ENCODE measurements around the gene GFOD1. TPM values are rescaled to one million over a fixed set of nuclear protein-coding genes. Genes with fewer than 3 reads are reported as not detected.

Gene GFOD1
- total and polyA plus RNA-seq, 2 of the 4 experiments (the other 2 are of a cell fraction), result 1.8 to 3.4 TPM

DNA sequence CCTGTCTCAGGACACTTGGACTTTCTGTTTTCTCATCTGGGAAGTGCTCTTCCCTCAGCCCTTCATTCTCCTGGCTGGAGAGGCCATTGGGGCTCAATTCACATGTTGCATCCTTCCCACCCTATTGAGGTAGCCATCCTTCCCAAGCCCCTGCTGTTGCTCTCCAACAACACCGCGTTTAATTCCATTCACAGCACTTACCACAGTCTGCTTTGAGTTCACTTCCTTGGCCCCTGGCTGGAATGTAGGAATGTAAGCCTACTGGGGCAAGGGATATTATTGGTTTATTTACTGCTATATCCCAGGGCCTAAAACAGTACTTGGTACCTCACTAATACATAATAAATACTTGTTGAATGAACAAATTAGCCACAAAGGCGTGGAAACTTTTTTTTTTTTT is 6.7 kb upstream of the GFOD1 start:
- H2BK15ac ChIP-seq (ENCODE audit: low read depth, low read length), result no peak overlapping the region
- no peak overlapping the region for H2AFZ ChIP-seq (replicated peaks; ENCODE audit: low read length, poor library complexity)
- dilution Hi-C loops (cut with HindIII; ENCODE audit: low sequenced_read_pairs, unreplicated experiment) (no loop called here), intact Hi-C loops (cut with micrococcal nuclease) (no loop called here), in situ Hi-C loops (cut with MboI; ENCODE audit: low sequenced_read_pairs) (no loop called here)
- ChIA-PET POLR2A (ENCODE audit: unreplicated experiment) (no interaction called here), CTCF (no interaction called here)
- TF ChIP-seq FOS (IDR thresholded peaks at IDR 0.05; ENCODE audit: low read depth, low read length) (no peak), SMC3 (IDR thresholded peaks at IDR 0.05; ENCODE audit: low read depth, low read length) (no peak), MXI1 (IDR thresholded peaks at IDR 0.05; ENCODE audit: borderline replicate concordance, low read depth, low read length) (no peak), MAZ (IDR thresholded peaks at IDR 0.05; ENCODE audit: borderline replicate concordance, low read depth, low read length) (no peak), CEBPB (IDR thresholded peaks at IDR 0.05; ENCODE audit: low read depth, low read length) (no peak), RFX5 (IDR thresholded peaks at IDR 0.05; ENCODE audit: low read depth, low read length) (no peak), RCOR1 (IDR thresholded peaks at IDR 0.05; ENCODE audit: insufficient replicate concordance, low read length) (no peak), USF2 (IDR thresholded peaks at IDR 0.05; ENCODE audit: low read depth, low read length) (no peak), BHLHE40 (IDR thresholded peaks at IDR 0.05; ENCODE audit: low read depth, low read length) (no peak), NFE2L2 (IDR thresholded peaks at IDR 0.05; ENCODE audit: low read depth, low read length) (no peak), MAFK (IDR thresholded peaks at IDR 0.05; ENCODE audit: low read depth, low read length) (no peak), RAD21 (IDR thresholded peaks at IDR 0.05; ENCODE audit: low read length) (no peak), POLR2A (IDR thresholded peaks at IDR 0.05; ENCODE audit: low read depth, low read length) (no peak), CHD1 (IDR thresholded peaks at IDR 0.05; ENCODE audit: low read depth, low read length) (no peak), ELK1 (IDR thresholded peaks at IDR 0.05; ENCODE audit: borderline replicate concordance, low read depth, low read length) (no peak)
- TF ChIP-seq, protein P1, sequence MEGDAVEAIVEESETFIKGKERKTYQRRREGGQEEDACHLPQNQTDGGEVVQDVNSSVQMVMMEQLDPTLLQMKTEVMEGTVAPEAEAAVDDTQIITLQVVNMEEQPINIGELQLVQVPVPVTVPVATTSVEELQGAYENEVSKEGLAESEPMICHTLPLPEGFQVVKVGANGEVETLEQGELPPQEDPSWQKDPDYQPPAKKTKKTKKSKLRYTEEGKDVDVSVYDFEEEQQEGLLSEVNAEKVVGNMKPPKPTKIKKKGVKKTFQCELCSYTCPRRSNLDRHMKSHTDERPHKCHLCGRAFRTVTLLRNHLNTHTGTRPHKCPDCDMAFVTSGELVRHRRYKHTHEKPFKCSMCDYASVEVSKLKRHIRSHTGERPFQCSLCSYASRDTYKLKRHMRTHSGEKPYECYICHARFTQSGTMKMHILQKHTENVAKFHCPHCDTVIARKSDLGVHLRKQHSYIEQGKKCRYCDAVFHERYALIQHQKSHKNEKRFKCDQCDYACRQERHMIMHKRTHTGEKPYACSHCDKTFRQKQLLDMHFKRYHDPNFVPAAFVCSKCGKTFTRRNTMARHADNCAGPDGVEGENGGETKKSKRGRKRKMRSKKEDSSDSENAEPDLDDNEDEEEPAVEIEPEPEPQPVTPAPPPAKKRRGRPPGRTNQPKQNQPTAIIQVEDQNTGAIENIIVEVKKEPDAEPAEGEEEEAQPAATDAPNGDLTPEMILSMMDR (conservative IDR thresholded peaks at IDR 0.05; ENCODE audit: low read depth, low read length), result no peak
- no peak overlapping the region for H2BK20ac ChIP-seq (ENCODE audit: low read depth, low read length)
- H3K18ac ChIP-seq (ENCODE audit: low read depth, low read length), result no peak overlapping the region
- no peaks in the 10 kb centered on the region for H3K9me3 ChIP-seq (ENCODE audit: control insufficient read depth, insufficient read depth, low read length)
- H4K20me1 ChIP-seq (ENCODE audit: insufficient read depth, low read length), result no peaks in the 10 kb centered on the region
- no peak overlapping the region for H2AK5ac ChIP-seq (ENCODE audit: low read depth, low read length)
- peak; percentile 72 for ATAC-seq (ENCODE audit: low read depth)
- no CpG with 5 or more reads among the region's 3 CpGs for WGBS, 2 experiments (ENCODE audit: extremely low coverage in 2 of 2, insufficient read length in 1 of 2)
- H2BK120ac ChIP-seq (ENCODE audit: low read depth, low read length), result no peak overlapping the region
- H3K56ac ChIP-seq (ENCODE audit: extremely low read depth, insufficient read depth, low read length), result no peak overlapping the region
- H3K4me1 ChIP-seq (ENCODE audit: control insufficient read depth, insufficient read depth, low read length), result peaks cover 4% of the 10 kb centered on the region
- no peak overlapping the region for H4K8ac ChIP-seq (ENCODE audit: low read depth in 2 of 2, low read length in 2 of 2)
- no peak overlapping the region for H3K9ac ChIP-seq (ENCODE audit: low read depth, low read length)
- BruUV-seq (replicated peaks), result no TSS peak
- H2BK5ac ChIP-seq (ENCODE audit: low read depth, low read length, poor library complexity, severe bottlenecking), result no peak overlapping the region
- no peak overlapping the region; the same call in 1 of the 2 replicates for H4K5ac ChIP-seq (ENCODE audit: low read depth, low read length)
- no peak overlapping the region for H3K4me3 ChIP-seq (ENCODE audit: insufficient read depth, low read depth, low read length)
- H3K79me1 ChIP-seq (ENCODE audit: low read depth in 1 of 2, low read length in 2 of 2), result no peaks in the 10 kb centered on the region
- no peaks in the 10 kb centered on the region for H3K27me3 ChIP-seq (ENCODE audit: control insufficient read depth, insufficient read depth, low read length)
- H2AK9ac ChIP-seq (replicated peaks; ENCODE audit: low read depth, low read length, poor library complexity), result no peak overlapping the region
- H3K27ac ChIP-seq (ENCODE audit: insufficient read depth, low read length), result no peak overlapping the region
- no peak overlapping the region for H4K91ac ChIP-seq (ENCODE audit: insufficient read depth, low read depth, low read length)
- DNase-seq, result no peak
- H3K9me1 ChIP-seq (ENCODE audit: insufficient read depth, low read length), result peaks cover 7% of the 10 kb centered on the region; the same call in 1 of the 2 replicates
- peak overlapping the region; percentile 63 for H3K23ac ChIP-seq (ENCODE audit: low read depth, low read length)
- H3K36me3 ChIP-seq (ENCODE audit: control insufficient read depth, insufficient read depth, low read length), result no peaks in the 10 kb centered on the region
- H3K4ac ChIP-seq (ENCODE audit: low read depth, low read length), result peak overlapping the region; percentile 29
- no peak overlapping the region for H3K4me2 ChIP-seq (ENCODE audit: low read depth, low read length)
- H3K14ac ChIP-seq (replicated peaks; ENCODE audit: low read depth, low read length), result peak overlapping the region; percentile 73
